Trophoblast cell (in vitro differentiated cells and primary cell): Measurements from ENCODE around the gene MSANTD3.

Experiments
- DNase-seq, 2 donors: peaks; one replicate each; pipeline ENCODE4 v3.0.0-alpha.2; 2016
- H2AFZ ChIP-seq: 2 replicates; pipeline ENCODE4 v1.6.1; 2013; ENCODE audit warnings: low read length, moderate library complexity, mild to moderate bottlenecking; ENCODE audit not compliant: insufficient read depth, poor library complexity
- H2AK5ac ChIP-seq: 2 replicates; pipeline ENCODE4 v1.6.1; 2013; ENCODE audit warnings: mild to moderate bottlenecking, low read length
- H2BK120ac ChIP-seq: 2 replicates; pipeline ENCODE4 v1.6.1; 2013; ENCODE audit warnings: low read length, mild to moderate bottlenecking, moderate library complexity; ENCODE audit not compliant: insufficient read depth, poor library complexity
- H2BK12ac ChIP-seq: 2 replicates; pipeline ENCODE4 v1.6.1; 2013; ENCODE audit warnings: mild to moderate bottlenecking, low read length, moderate library complexity
- H2BK5ac ChIP-seq: 2 replicates; pipeline ENCODE4 v1.6.1; 2013; ENCODE audit warnings: low read length, low read depth, moderate library complexity, mild to moderate bottlenecking; ENCODE audit not compliant: poor library complexity
- H3K14ac ChIP-seq: 2 replicates; pipeline ENCODE4 v1.6.1; 2013; ENCODE audit warnings: mild to moderate bottlenecking, low read length
- H3K18ac ChIP-seq: 2 replicates; pipeline ENCODE4 v1.6.1; 2013; ENCODE audit warnings: mild to moderate bottlenecking, low read length
- H3K23ac ChIP-seq: 2 replicates; pipeline ENCODE4 v1.6.1; 2013; ENCODE audit warnings: low read length
- H3K27ac ChIP-seq: 2 replicates; pipeline ENCODE4 v1.5.1; 2013; ENCODE audit warnings: low read depth, mild to moderate bottlenecking, inconsistent platforms, low read length, moderate library complexity
- H3K27me3 ChIP-seq: 2 replicates; pipeline ENCODE4 v1.6.1; 2013; ENCODE audit warnings: inconsistent platforms, mild to moderate bottlenecking, low read length, moderate library complexity; ENCODE audit not compliant: insufficient read depth
- H3K36me3 ChIP-seq, 2 experiments: 1 replicate in 1 of 2; 2 replicates in 1 of 2; pipeline ENCODE4 v1.6.1; 2013; ENCODE audit warnings: low read length in 2 of 2, mild to moderate bottlenecking in 2 of 2, moderate library complexity in 1 of 2; ENCODE audit not compliant: insufficient read depth in 2 of 2, control insufficient read depth in 1 of 2
- H3K4ac ChIP-seq: 2 replicates; pipeline ENCODE4 v1.6.1; 2013; ENCODE audit warnings: low read depth, mild to moderate bottlenecking, low read length, moderate library complexity
- H3K4me1 ChIP-seq, 2 experiments: 1 replicate in 1 of 2; 2 replicates in 1 of 2; pipeline ENCODE4 v1.6.1; 2013; ENCODE audit warnings: low read length in 2 of 2, mild to moderate bottlenecking in 2 of 2, moderate library complexity in 1 of 2; ENCODE audit not compliant: insufficient read depth in 2 of 2, control insufficient read depth in 1 of 2
- H3K4me2 ChIP-seq: 2 replicates; pipeline ENCODE4 v1.6.1; 2013; ENCODE audit warnings: inconsistent platforms, mild to moderate bottlenecking, low read length, moderate library complexity
- H3K4me3 ChIP-seq: 2 replicates; pipeline ENCODE4 v1.5.1; 2013; ENCODE audit warnings: mild to moderate bottlenecking, low read depth, low read length, inconsistent platforms
- H3K79me1 ChIP-seq: one replicate; pipeline ENCODE4 v1.6.1; 2013; ENCODE audit warnings: low read length
- H3K79me2 ChIP-seq: 2 replicates; pipeline ENCODE4 v1.6.1; 2013; ENCODE audit warnings: low read length, mild to moderate bottlenecking; ENCODE audit not compliant: control insufficient read depth, insufficient read depth, poor library complexity
- H3K9ac ChIP-seq: 2 replicates; pipeline ENCODE4 v1.6.1; 2013; ENCODE audit warnings: mild to moderate bottlenecking, low read length
- H3K9me3 ChIP-seq: 2 replicates; pipeline ENCODE4 v1.6.1; 2013; ENCODE audit warnings: low read depth, mild to moderate bottlenecking, control low read depth, inconsistent platforms, low read length; ENCODE audit not compliant: insufficient read depth
- H4K12ac ChIP-seq: 2 replicates; pipeline ENCODE4 v1.6.1; 2013; ENCODE audit warnings: low read depth, mild to moderate bottlenecking, low read length, moderate library complexity
- H4K8ac ChIP-seq: 2 replicates; pipeline ENCODE4 v1.6.1; 2013; ENCODE audit warnings: low read depth, mild to moderate bottlenecking, low read length, moderate library complexity
- H4K91ac ChIP-seq: one replicate; pipeline ENCODE4 v1.6.1; 2013; ENCODE audit warnings: low read depth, mild to moderate bottlenecking, low read length, moderate library complexity
- WGBS: extraction: QIAGEN DNeasy Blood & Tissue Kit; methylation state at CpG from one replicate; pipeline ENCODE4 v1.1.7; 2013; ENCODE audit warnings: missing lambda C conversion rate; ENCODE audit not compliant: insufficient read length, insufficient coverage; ENCODE audit errors: extremely low coverage; 5-methylcytosine and 5-hydroxymethylcytosine counted together

Gene MSANTD3

DNA sequence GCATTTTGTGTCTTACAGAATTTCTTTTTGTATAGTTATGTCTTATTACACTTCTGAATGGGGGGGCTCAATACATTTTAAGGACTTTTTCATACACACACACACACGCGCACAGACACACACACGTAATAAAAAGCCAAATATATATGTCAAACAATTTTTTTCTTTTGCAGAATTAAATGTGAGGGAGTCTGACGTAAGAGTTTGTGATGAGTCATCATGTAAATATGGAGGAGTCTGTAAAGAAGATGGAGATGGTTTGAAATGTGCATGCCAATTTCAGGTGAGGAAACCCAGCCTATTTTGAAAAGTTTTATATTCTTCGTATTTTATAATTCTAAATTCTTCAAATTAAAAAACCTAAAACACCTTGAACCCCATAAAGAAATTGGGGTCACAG lies 71.6 kb downstream of the MSANTD3 start:
- Histone ChIP-seq H3K36me3 (peaks cover 0 to 3% of the 10 kb centered on the region in 2 experiments), H3K4me3 (no peak overlapping the region), H3K4me1 (peaks cover 3 to 5% of the 10 kb centered on the region in 2 experiments), H3K79me2 (no peaks in the 10 kb centered on the region), H3K14ac (no peak overlapping the region), H4K8ac (no peak overlapping the region), H3K23ac (no peak overlapping the region), H3K9ac (no peak overlapping the region), H2AFZ (no peak overlapping the region), H3K27me3 (no peaks in the 10 kb centered on the region), H2BK12ac (no peak overlapping the region), H3K18ac (no peak overlapping the region), H3K79me1 (no peaks in the 10 kb centered on the region), H3K4me2 (no peak overlapping the region), H2BK5ac (no peak overlapping the region), H4K12ac (no peak overlapping the region), H2BK120ac (no peak overlapping the region), H3K27ac (no peak overlapping the region), H4K91ac (no peak overlapping the region), H3K4ac (no peak overlapping the region), H2AK5ac (no peak overlapping the region), H3K9me3 (no peaks in the 10 kb centered on the region)
- WGBS: no CpG with 5 or more reads among the region's 5 CpGs
- DNase-seq: no peak

DNA sequence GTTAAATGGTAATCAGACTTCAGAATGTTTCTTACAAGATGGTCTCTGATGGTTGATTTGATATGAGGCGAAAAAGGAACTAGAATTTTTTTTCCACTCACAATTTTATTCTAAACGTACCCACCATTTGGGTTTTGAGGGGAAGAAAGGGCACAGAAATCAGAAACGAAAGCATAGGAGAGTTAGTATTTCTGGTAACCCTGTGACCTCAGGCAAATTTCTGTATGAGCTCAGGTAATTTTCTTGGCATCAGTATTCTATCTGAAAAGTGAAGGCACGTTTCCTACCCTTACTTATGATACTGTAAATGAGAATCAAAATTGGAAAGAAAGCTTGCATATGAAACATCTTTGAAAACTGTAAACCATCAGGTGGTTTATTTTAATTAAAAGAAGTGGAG lies 72.5 kb downstream of the MSANTD3 start:
- Histone ChIP-seq H3K4me3 (no peak overlapping the region), H3K4me1 (peaks cover 3% of the 10 kb centered on the region in 2 experiments), H4K8ac (no peak overlapping the region), H2BK5ac (no peak overlapping the region), H3K4me2 (no peak overlapping the region), H2BK120ac (no peak overlapping the region), H4K12ac (no peak overlapping the region), H3K27me3 (no peaks in the 10 kb centered on the region), H3K36me3 (peaks cover 0 to 3% of the 10 kb centered on the region in 2 experiments), H2AFZ (no peak overlapping the region), H3K9me3 (no peaks in the 10 kb centered on the region), H3K18ac (no peak overlapping the region), H4K91ac (no peak overlapping the region), H3K27ac (no peak overlapping the region), H3K79me2 (no peaks in the 10 kb centered on the region), H2AK5ac (no peak overlapping the region), H3K79me1 (no peaks in the 10 kb centered on the region), H3K14ac (no peak overlapping the region), H2BK12ac (no peak overlapping the region), H3K9ac (no peak overlapping the region), H3K23ac (no peak overlapping the region), H3K4ac (no peak overlapping the region)
- DNase-seq: no peak
- no CpG with 5 or more reads among the region's 4 CpGs for WGBS

DNA sequence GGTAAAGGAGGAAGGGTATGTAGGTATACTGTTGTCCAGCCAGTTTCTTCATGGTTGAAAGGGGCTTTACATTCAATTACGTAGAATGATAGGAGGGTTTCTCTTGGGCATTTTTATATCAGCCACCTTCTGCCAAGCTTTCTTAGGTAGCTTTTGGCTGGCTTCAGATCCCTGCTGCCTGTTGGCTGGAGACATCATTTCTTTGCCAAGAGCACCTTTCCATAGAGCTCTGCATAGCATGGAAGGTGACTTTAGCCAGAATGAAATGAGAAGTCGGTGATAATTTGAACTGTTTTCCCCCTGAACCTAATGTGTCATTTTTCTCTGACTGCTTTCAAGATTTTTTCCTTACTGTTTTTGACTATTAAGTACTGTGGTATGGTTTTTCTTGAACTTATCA lies 72.9 kb downstream of the MSANTD3 start:
- Histone ChIP-seq H3K27me3 (no peaks in the 10 kb centered on the region), H3K9ac (no peak overlapping the region), H4K8ac (no peak overlapping the region), H2BK120ac (no peak overlapping the region), H3K4me2 (no peak overlapping the region), H3K4me3 (no peak overlapping the region), H3K79me2 (no peaks in the 10 kb centered on the region), H3K23ac (no peak overlapping the region), H2BK12ac (no peak overlapping the region), H3K18ac (no peak overlapping the region), H3K4me1 (peaks cover 2 to 3% of the 10 kb centered on the region in 2 experiments), H4K91ac (no peak overlapping the region), H3K36me3 (peaks cover 0 to 3% of the 10 kb centered on the region in 2 experiments), H2AK5ac (no peak overlapping the region), H2BK5ac (no peak overlapping the region), H3K79me1 (no peaks in the 10 kb centered on the region), H3K9me3 (no peaks in the 10 kb centered on the region), H2AFZ (no peak overlapping the region), H3K4ac (peak overlapping the region; percentile 2), H4K12ac (no peak overlapping the region), H3K14ac (no peak overlapping the region), H3K27ac (no peak overlapping the region)
- no peak for DNase-seq
- WGBS: no CpG with 5 or more reads among the region's 2 CpGs
